Parathyroid adenoma (tissue), 2 donors: Measurements from ENCODE around the gene MAD1L1.

Experiments
- H2AFZ ChIP-seq: fragments of 300-600 bp; sonication (generic); one replicate; pipeline ENCODE4 v1.7.0; 2017; ENCODE audit warnings: antibody characterized with exemption, mild to moderate bottlenecking
- H3K27ac ChIP-seq: fragments of 300-600 bp; sonication (generic); one replicate; pipeline ENCODE4 v1.7.0; 2017
- H3K27me3 ChIP-seq: fragments of 300-600 bp; sonication (generic); one replicate; pipeline ENCODE4 v1.7.0; 2017; ENCODE audit warnings: low read length; ENCODE audit not compliant: control insufficient read depth, insufficient read depth
- H3K36me3 ChIP-seq: fragments of 300-600 bp; sonication (generic); one replicate; pipeline ENCODE4 v1.7.0; 2017; ENCODE audit warnings: low read length; ENCODE audit not compliant: control insufficient read depth, insufficient read depth
- H3K4me1 ChIP-seq: fragments of 300-600 bp; sonication (generic); one replicate; pipeline ENCODE4 v1.7.0; 2017; ENCODE audit warnings: control low read depth
- H3K4me2 ChIP-seq: fragments of 300-600 bp; sonication (generic); one replicate; pipeline ENCODE4 v1.7.0; 2017; ENCODE audit warnings: low read length
- H3K4me3 ChIP-seq: fragments of 300-600 bp; sonication (generic); one replicate; pipeline ENCODE4 v1.7.0; 2017; ENCODE audit warnings: low read depth, low read length
- H3K79me2 ChIP-seq: fragments of 300-600 bp; sonication (generic); one replicate; pipeline ENCODE4 v1.7.0; 2017; ENCODE audit warnings: control low read depth
- H3K9ac ChIP-seq: fragments of 300-600 bp; sonication (generic); one replicate; pipeline ENCODE4 v1.7.0; 2017; ENCODE audit warnings: mild to moderate bottlenecking
- H3K9me3 ChIP-seq: fragments of 300-600 bp; sonication (generic); one replicate; pipeline ENCODE4 v1.7.0; 2017; ENCODE audit warnings: low read length; ENCODE audit not compliant: control insufficient read depth
- TF ChIP-seq, protein P1 (sequence below): fragments of 300-600 bp; sonication (generic); IDR thresholded peaks from one replicate; pipeline ENCODE4 v1.7.0; 2017; ENCODE audit warnings: antibody characterized with exemption, mild to moderate bottlenecking
- donor health status: primary hyperparathyroidism.

MAD1L1 gene

DNA sequence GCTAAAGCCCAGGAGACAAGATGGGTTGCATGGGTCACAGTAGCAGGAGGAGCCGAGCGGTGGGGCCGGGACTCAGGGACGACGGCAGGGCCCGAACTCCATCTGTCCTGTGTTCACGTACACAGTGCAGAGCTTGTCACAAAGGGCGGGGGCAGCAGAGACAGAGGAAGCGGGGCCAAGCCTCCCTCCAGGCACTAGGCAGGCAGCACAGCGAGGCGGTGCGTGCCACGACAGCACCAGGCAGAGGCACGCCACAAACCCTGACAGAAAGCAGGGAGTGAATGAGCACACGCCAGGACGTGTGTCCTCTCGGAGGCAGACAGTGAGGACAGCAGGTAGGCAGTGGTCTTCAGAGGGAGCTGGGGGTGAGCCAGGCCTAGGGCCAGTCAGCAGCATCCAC lies 177.8 kb downstream of the MAD1L1 start:
- Histone ChIP-seq H3K4me3 (no peak overlapping the region), H3K9ac (no peak overlapping the region)

DNA sequence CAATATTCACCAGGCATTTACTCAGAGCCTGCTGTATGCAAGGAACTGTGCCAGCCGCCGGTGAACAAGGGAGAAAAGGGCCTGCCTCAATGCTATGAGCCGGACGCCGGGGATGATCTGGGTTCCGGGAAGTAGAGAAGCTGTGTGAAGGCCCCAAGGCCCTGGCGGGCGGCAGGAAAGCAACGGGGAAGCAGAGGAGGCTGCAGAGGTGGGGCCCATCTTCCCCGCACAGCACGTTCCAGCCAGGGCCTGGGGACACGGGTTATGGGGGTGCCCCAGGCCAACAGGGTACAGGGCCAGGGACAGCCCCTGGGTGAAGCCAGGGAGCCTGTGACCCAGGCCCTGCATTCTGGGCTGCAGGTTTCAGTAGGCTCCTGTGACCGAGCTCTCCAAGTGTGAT lies 179.3 kb downstream of the MAD1L1 start:
- Histone ChIP-seq H3K79me2 (peaks cover 3% of the 10 kb centered on the region), H3K4me1 (no peaks in the 10 kb centered on the region), H3K9me3 (no peaks in the 10 kb centered on the region), H2AFZ (no peak overlapping the region), H3K4me2 (no peak overlapping the region), H3K9ac (no peak overlapping the region), H3K36me3 (no peaks in the 10 kb centered on the region), H3K4me3 (no peak overlapping the region), H3K27ac (no peak overlapping the region), H3K27me3 (no peaks in the 10 kb centered on the region)
- TF ChIP-seq, protein P1, sequence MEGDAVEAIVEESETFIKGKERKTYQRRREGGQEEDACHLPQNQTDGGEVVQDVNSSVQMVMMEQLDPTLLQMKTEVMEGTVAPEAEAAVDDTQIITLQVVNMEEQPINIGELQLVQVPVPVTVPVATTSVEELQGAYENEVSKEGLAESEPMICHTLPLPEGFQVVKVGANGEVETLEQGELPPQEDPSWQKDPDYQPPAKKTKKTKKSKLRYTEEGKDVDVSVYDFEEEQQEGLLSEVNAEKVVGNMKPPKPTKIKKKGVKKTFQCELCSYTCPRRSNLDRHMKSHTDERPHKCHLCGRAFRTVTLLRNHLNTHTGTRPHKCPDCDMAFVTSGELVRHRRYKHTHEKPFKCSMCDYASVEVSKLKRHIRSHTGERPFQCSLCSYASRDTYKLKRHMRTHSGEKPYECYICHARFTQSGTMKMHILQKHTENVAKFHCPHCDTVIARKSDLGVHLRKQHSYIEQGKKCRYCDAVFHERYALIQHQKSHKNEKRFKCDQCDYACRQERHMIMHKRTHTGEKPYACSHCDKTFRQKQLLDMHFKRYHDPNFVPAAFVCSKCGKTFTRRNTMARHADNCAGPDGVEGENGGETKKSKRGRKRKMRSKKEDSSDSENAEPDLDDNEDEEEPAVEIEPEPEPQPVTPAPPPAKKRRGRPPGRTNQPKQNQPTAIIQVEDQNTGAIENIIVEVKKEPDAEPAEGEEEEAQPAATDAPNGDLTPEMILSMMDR, result no peak

More for the DNA sequence above, 177.8 kb downstream of the MAD1L1 start:
- Histone ChIP-seq H2AFZ (no peak overlapping the region), H3K4me1 (no peaks in the 10 kb centered on the region), H3K36me3 (no peaks in the 10 kb centered on the region), H3K79me2 (peaks cover 3% of the 10 kb centered on the region), H3K27ac (no peak overlapping the region), H3K27me3 (no peaks in the 10 kb centered on the region), H3K4me2 (no peak overlapping the region), H3K9me3 (no peaks in the 10 kb centered on the region)
- TF ChIP-seq, protein P1, result no peak

DNA sequence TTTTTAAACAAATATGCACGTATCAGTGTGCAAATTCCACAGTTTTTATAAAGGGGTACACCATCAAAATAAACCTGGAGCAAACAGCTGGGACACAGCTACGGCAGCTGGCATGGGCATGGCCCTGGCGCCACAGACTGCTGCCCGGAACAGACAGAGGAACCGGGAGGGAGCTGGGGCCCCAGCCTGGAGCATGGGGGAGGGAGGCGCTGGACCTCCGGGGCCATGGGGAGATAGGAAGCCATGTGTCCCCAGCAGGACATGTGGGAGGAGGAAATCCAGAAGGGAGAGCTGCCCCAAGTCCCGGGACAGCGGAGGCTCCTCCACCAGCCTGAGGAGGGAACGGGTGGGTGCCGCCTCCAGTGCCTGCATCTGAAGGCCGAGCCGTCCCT lies 180.1 kb downstream of the MAD1L1 start:
- no peak overlapping the region for H3K4me2 ChIP-seq
- H3K9ac ChIP-seq, result no peak overlapping the region
- no peak overlapping the region for H3K4me3 ChIP-seq
- no peak overlapping the region for H3K27ac ChIP-seq
- H3K27me3 ChIP-seq, result no peaks in the 10 kb centered on the region
- no peak overlapping the region for H2AFZ ChIP-seq
- peaks cover 3% of the 10 kb centered on the region for H3K79me2 ChIP-seq
- TF ChIP-seq, protein P1, result no peak
- H3K4me1 ChIP-seq, result no peaks in the 10 kb centered on the region
- H3K36me3 ChIP-seq, result no peaks in the 10 kb centered on the region
- H3K9me3 ChIP-seq, result no peaks in the 10 kb centered on the region

DNA sequence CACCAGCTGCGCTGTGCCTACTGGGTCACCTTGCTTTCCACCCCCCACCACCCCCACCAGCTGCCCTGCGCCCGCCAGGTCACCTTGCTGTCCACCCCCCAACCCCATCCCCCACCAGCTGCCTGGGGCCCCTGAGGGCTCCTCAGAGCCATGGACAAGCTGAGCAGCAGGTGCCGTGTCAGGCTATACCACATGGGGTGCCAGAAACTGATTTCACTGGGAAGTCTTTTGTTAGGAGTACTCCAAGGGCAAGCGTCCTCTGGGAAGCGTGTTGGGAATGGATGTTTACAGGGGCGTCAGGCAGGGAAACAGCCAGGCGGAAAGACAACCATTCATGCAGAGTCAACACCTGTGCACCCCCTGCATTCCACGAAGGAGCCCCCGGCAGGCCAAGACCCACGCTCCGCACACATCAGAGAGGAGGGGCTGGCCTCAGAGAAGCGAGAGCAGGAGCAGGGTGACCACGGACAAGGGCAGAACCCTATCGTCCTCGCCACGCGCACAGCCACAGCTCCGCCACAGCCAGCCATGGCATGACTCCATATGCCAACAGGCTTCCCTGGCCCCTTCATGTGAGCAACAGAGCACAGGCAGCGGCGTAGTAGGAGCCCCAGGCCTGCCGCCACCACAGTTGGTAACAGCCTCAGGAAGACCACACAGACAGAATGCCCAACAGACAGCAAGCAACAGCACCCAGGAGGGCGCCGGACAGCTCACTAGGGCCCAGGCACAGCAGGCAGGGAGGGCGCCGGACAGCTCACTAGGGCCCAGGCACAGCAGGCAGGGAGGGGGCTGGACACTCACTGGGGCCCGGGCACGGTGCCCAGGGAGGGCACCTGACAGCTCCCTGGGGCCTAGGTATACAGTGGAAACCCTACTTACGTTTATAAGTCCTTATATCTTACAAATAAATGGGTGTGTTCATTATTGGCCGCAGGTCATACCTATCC lies 180.8 kb downstream of the MAD1L1 start:
- no peaks in the 10 kb centered on the region for H3K4me1 ChIP-seq
- no peaks in the 10 kb centered on the region for H3K36me3 ChIP-seq
- H2AFZ ChIP-seq, result no peak overlapping the region
- H3K27ac ChIP-seq, result no peak overlapping the region
- TF ChIP-seq, protein P1, result no peak
- H3K9me3 ChIP-seq, result no peaks in the 10 kb centered on the region
- peaks cover 3% of the 10 kb centered on the region for H3K79me2 ChIP-seq
- no peak overlapping the region for H3K4me3 ChIP-seq
- no peak overlapping the region for H3K9ac ChIP-seq
- no peak overlapping the region for H3K4me2 ChIP-seq
- no peaks in the 10 kb centered on the region for H3K27me3 ChIP-seq

DNA sequence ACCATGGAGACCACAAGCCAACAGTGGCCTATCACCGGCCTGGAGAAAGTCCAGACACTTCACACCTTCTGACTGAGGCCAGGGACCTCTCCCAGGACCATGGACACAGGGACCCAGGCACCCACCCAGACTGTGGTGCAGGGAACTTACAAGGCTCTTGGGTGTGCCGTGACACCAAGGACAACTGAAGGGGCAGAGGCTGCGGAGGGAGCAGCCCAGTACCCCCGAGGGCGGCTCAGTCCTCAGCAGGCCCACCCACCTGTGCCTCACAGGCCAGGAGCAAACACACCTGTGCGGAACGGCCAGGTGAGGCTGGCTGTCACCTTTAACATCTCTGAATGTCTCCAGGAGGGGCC lies 182.3 kb downstream of the MAD1L1 start:
- no peak overlapping the region for H3K4me3 ChIP-seq
- no peaks in the 10 kb centered on the region for H3K9me3 ChIP-seq
- no peak overlapping the region for H3K9ac ChIP-seq
- no peak overlapping the region for H3K4me2 ChIP-seq
- peaks cover 3% of the 10 kb centered on the region for H3K79me2 ChIP-seq
- TF ChIP-seq, protein P1, result no peak
- no peaks in the 10 kb centered on the region for H3K27me3 ChIP-seq
- no peaks in the 10 kb centered on the region for H3K4me1 ChIP-seq
- no peak overlapping the region for H2AFZ ChIP-seq
- no peak overlapping the region for H3K27ac ChIP-seq
- H3K36me3 ChIP-seq, result no peaks in the 10 kb centered on the region
